ENCODE measurements around the gene TOGARAM2.

The TOGARAM2 gene

DNA sequence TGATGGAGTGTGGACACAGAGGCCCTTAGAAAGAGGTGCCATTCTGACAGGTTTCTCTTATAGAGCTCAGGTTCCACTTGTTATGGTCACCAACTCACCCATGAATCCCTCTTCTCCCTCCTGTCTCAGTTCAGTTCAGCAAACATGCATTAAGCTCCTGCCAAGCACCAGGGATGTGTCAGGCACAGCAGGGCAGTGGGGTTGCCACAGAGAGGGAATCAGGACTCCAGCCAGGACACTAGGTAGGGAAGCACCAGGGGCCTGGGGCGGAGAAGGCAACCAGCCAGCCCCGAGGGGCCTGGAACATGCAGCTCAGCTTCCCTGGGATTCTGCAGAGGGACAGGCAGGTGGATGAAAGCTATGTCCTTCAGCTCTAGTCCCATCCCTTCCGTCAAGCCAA lies 44.6 kb downstream of the TOGARAM2 start:
- Histone ChIP-seq H3K27ac (no peak overlapping the region), H3K9ac (ENCODE audit: insufficient read length) (no peak overlapping the region), H3K4me3 (no peak overlapping the region), H3K9me3 (ENCODE audit: low read depth, low read length) (no peaks in the 10 kb centered on the region), H3K36me3 (ENCODE audit: insufficient read depth, low read length) (no peaks in the 10 kb centered on the region)
- no peak for TF ChIP-seq EZH2 (IDR thresholded peaks at IDR 0.05)
- no peak for TF ChIP-seq POLR2AphosphoS5 (IDR thresholded peaks at IDR 0.05; ENCODE audit: borderline replicate concordance, low read depth, low read length)
- no peak for TF ChIP-seq FOXP2 (optimal IDR thresholded peaks at IDR 0.05; ENCODE audit: control extremely low read depth, extremely low read length, insufficient read depth)
- no peak for DNase-seq (ENCODE audit: low read depth, low spot score)

DNA sequence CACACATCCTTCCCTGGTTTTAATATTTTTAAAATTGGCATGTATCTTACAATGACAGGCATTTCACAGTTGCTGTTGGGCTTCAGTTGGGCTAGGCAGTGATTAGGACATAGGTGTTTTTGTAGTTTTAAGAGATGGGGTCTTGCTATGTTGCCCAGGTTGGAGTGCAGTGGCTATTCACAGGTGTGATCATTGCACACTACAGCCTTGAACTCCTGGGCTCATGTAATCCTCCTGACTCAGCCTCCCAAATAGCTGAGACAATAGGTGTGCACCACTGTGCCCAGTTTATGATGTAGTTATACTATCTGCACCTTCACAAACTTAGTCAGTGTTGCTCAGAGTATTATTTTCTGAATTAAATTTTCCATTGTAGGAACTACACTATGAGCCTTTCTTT lies 49.9 kb downstream of the TOGARAM2 start:
- Histone ChIP-seq H3K9ac (ENCODE audit: insufficient read length) (no peak overlapping the region), H3K9me3 (ENCODE audit: low read depth, low read length) (no peaks in the 10 kb centered on the region), H3K36me3 (ENCODE audit: insufficient read depth, low read length) (no peaks in the 10 kb centered on the region), H3K4me3 (no peak overlapping the region), H3K27ac (no peak overlapping the region)
- no peak for DNase-seq (ENCODE audit: low read depth, low spot score)
- no peak for TF ChIP-seq POLR2AphosphoS5 (IDR thresholded peaks at IDR 0.05; ENCODE audit: borderline replicate concordance, low read depth, low read length)
- TF ChIP-seq FOXP2 (optimal IDR thresholded peaks at IDR 0.05; ENCODE audit: control extremely low read depth, extremely low read length, insufficient read depth): no peak
- no peak for TF ChIP-seq EZH2 (IDR thresholded peaks at IDR 0.05)

DNA sequence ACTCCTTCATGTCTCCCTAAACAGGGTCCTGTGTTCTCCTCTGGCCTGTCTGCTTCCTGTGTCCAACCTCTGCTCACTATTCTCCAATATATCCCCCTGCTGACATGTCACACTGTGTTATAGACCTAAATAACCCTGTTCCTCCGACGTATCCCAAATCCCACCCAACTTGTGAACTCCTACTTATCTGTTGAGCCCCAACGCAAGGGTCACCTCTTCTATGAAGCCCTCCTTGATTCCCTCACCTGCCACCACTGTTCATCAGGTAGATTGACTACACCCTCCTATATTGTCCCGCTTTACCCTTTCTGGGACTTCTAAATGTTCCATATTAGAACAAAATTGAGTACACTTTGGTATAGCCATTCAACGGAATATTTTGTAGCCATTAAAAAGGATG lies 51.1 kb downstream of the TOGARAM2 start:
- Histone ChIP-seq H3K27ac (no peak overlapping the region), H3K9me3 (ENCODE audit: low read depth, low read length) (no peaks in the 10 kb centered on the region), H3K9ac (ENCODE audit: insufficient read length) (no peak overlapping the region), H3K36me3 (ENCODE audit: insufficient read depth, low read length) (no peaks in the 10 kb centered on the region), H3K4me3 (no peak overlapping the region)
- TF ChIP-seq EZH2 (IDR thresholded peaks at IDR 0.05) (no peak), POLR2AphosphoS5 (IDR thresholded peaks at IDR 0.05; ENCODE audit: borderline replicate concordance, low read depth, low read length) (no peak), FOXP2 (optimal IDR thresholded peaks at IDR 0.05; ENCODE audit: control extremely low read depth, extremely low read length, insufficient read depth) (no peak)
- no peak for DNase-seq (ENCODE audit: low read depth, low spot score)

DNA sequence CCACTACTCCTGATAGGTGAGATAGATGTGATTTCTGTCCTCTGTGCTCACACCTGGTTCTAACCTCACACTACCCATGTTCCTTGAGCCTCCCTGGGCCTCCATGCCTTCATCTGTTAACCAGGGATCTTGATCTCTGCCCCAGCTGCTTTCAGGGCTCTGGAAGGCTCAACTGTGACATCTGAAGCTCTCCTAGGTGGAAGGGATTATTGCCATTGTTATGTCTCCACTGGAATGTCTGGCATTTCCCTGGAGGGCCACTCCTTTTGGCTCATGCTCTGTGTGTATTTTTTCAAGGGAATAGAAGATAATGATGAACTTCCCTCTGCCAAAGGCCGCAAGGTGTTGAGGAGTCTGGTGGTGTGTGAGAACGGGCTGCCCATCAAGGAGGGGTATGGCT lies 52.1 kb downstream of the TOGARAM2 start:
- H3K9me3 ChIP-seq (ENCODE audit: low read depth, low read length): no peaks in the 10 kb centered on the region
- no peak overlapping the region for H3K27ac ChIP-seq
- H3K36me3 ChIP-seq (ENCODE audit: insufficient read depth, low read length): no peaks in the 10 kb centered on the region
- no peak overlapping the region for H3K4me3 ChIP-seq
- no peak overlapping the region for H3K9ac ChIP-seq (ENCODE audit: insufficient read length)
- DNase-seq (ENCODE audit: low read depth, low spot score): no peak
- TF ChIP-seq FOXP2 (optimal IDR thresholded peaks at IDR 0.05; ENCODE audit: control extremely low read depth, extremely low read length, insufficient read depth) (no peak), EZH2 (IDR thresholded peaks at IDR 0.05) (no peak), POLR2AphosphoS5 (IDR thresholded peaks at IDR 0.05; ENCODE audit: borderline replicate concordance, low read depth, low read length) (no peak)

DNA sequence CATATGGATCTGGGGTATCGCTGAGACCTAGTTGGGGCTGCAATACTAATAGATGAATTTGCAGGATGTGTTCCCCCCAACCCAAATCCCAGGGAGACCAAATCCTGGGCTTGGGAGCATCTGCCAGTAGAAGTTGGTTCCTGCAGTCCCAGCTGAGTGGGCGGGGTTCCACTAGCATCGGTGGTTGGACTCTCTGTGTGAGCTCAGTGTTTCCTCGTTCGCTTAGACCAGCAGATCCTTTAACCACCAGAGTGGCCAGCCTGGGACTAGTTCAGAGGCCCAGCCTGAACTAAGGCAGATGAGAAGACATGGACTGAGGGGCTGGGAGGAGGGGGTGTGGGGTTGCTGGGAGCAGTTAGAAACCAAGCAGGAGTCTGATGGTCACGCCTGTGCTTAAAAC lies 52.6 kb downstream of the TOGARAM2 start:
- Histone ChIP-seq H3K4me3 (no peak overlapping the region), H3K27ac (no peak overlapping the region)
- TF ChIP-seq FOXP2 (optimal IDR thresholded peaks at IDR 0.05; ENCODE audit: control extremely low read depth, extremely low read length, insufficient read depth): no peak
- no peak for TF ChIP-seq EZH2 (IDR thresholded peaks at IDR 0.05)
- TF ChIP-seq POLR2AphosphoS5 (IDR thresholded peaks at IDR 0.05; ENCODE audit: borderline replicate concordance, low read depth, low read length): no peak

DNA sequence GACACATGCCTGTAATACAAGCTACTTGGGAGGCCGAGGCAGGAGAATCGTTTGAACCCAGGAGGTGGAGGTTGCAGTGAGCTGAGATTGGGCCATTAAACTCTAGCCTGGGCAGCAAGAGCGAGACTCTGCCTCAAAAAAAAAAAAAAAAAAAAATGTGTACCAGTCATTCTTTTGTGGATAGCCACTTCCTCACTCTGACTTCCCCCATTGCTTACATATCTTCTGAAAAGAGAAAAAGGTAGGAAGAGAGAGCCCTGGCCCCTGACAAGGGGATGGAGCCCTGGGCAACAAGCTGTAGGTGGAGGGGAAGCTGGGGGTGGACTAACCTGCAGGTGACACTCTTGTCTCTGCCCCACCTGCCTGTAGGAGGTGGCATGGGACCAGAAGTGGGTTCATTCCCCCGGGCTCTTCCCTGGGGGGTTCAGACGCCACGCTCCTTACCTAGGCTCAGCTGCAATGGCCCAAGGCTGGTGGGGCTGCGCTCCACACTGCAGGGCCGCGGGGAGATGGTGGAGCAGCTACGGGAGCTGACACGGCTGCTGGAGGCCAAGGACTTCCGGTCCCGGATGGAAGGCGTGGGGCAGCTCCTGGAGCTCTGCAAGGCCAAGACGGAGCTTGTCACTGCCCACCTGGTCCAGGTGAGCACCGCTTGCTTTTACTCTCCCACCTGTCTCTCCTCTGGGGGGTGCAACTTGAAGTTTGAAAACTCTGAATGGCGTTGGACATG lies 54.1 kb downstream of the TOGARAM2 start:
- no peaks in the 10 kb centered on the region for H3K36me3 ChIP-seq (ENCODE audit: insufficient read depth, low read length)
- H3K4me3 ChIP-seq: no peak overlapping the region
- no peaks in the 10 kb centered on the region for H3K9me3 ChIP-seq (ENCODE audit: low read depth, low read length)
- DNase-seq (ENCODE audit: low read depth, low spot score): no peak
- no peak overlapping the region for H3K9ac ChIP-seq (ENCODE audit: insufficient read length)
- no peak overlapping the region for H3K27ac ChIP-seq
- TF ChIP-seq FOXP2 (optimal IDR thresholded peaks at IDR 0.05; ENCODE audit: control extremely low read depth, extremely low read length, insufficient read depth): no peak
- no peak for TF ChIP-seq POLR2AphosphoS5 (IDR thresholded peaks at IDR 0.05; ENCODE audit: borderline replicate concordance, low read depth, low read length)
- TF ChIP-seq EZH2 (IDR thresholded peaks at IDR 0.05): no peak

More for the DNA sequence above, 52.6 kb downstream of the TOGARAM2 start:
- Histone ChIP-seq H3K9me3 (ENCODE audit: low read depth, low read length) (no peaks in the 10 kb centered on the region), H3K9ac (ENCODE audit: insufficient read length) (no peak overlapping the region), H3K36me3 (ENCODE audit: insufficient read depth, low read length) (no peaks in the 10 kb centered on the region)
- DNase-seq (ENCODE audit: low read depth, low spot score): no peak

DNA sequence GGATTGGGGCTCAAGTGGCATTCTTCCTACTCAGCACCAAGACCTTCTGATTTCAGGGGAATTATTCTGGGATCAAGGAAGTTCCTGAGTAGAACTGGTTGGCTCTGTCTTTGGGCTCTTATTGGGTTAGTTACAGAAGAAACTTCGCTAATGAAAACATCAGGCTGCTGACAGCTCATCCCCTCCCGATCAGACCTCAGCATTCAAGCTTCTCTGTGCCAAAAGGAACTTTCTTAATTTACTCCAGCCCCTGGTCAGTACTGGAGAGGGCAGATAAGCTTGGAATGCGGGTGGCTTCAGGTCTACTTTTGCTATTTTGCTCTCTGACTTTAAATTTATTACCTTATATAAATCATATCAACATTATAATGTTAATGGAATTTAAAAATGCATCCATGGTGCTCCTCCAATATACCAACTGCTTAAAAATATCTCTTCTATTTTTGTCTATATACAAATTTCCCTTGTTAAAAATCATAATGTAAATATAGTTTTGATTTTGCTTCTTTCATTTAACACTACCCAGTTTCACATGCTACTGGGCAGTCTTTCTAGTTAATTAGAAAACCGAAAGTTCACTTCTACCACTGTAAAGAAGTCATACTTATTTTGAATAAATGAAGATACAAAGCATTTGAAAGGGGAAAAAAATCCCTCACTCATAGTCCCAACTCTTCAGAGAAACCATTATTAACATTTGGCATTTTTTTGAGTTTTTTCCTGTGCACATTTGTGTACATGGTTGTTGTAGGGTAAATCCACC lies 58.8 kb downstream of the TOGARAM2 start:
- Histone ChIP-seq H3K27ac (no peak overlapping the region), H3K9me3 (ENCODE audit: low read depth, low read length) (no peaks in the 10 kb centered on the region), H3K4me3 (no peak overlapping the region), H3K9ac (ENCODE audit: insufficient read length) (no peak overlapping the region), H3K36me3 (ENCODE audit: insufficient read depth, low read length) (no peaks in the 10 kb centered on the region)
- DNase-seq (ENCODE audit: low read depth, low spot score): no peak
- TF ChIP-seq EZH2 (IDR thresholded peaks at IDR 0.05) (no peak), FOXP2 (optimal IDR thresholded peaks at IDR 0.05; ENCODE audit: control extremely low read depth, extremely low read length, insufficient read depth) (no peak), POLR2AphosphoS5 (IDR thresholded peaks at IDR 0.05; ENCODE audit: borderline replicate concordance, low read depth, low read length) (no peak)

DNA sequence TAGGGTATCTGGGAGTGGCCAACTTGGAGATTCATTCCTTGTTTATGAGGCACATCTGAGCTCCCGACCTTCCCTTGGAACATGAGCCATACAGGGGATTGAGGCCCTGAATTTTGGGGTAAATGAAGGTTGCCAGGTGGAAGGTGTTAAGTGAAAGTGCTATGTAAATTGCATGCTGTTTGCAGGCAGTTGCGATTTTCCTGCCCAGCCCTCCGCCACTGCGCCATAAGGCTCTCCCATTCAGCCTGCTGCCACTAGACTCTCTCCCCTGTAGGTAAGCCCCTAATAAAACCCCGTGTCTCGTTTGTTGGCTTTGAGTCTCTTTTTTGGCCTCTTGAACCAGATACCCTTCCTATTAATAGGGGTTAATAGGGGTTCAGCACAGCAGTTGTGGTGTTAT lies 59.5 kb downstream of the TOGARAM2 start:
- Histone ChIP-seq H3K4me3 (no peak overlapping the region), H3K9ac (ENCODE audit: insufficient read length) (no peak overlapping the region), H3K27ac (no peak overlapping the region), H3K9me3 (ENCODE audit: low read depth, low read length) (no peaks in the 10 kb centered on the region), H3K36me3 (ENCODE audit: insufficient read depth, low read length) (no peaks in the 10 kb centered on the region)
- no peak for TF ChIP-seq FOXP2 (optimal IDR thresholded peaks at IDR 0.05; ENCODE audit: control extremely low read depth, extremely low read length, insufficient read depth)
- TF ChIP-seq POLR2AphosphoS5 (IDR thresholded peaks at IDR 0.05; ENCODE audit: borderline replicate concordance, low read depth, low read length): no peak
- TF ChIP-seq EZH2 (IDR thresholded peaks at IDR 0.05): no peak
- no peak for DNase-seq (ENCODE audit: low read depth, low spot score)

Data from SK-N-MC (cell line).